GM19240 (cell line): ENCODE data around the gene HAVCR1.
"Not testable (repeated sequence)": the region's sequence is repeated elsewhere in the genome, so short reads cannot be mapped to it uniquely, and the experiment has no call there.

Experiments used
- DNase-seq: peaks from one replicate; pipeline ENCODE4 v3.0.0; 2011; ENCODE audit warnings: low spot score; ENCODE audit not compliant: insufficient read length

The HAVCR1 gene

DNA sequence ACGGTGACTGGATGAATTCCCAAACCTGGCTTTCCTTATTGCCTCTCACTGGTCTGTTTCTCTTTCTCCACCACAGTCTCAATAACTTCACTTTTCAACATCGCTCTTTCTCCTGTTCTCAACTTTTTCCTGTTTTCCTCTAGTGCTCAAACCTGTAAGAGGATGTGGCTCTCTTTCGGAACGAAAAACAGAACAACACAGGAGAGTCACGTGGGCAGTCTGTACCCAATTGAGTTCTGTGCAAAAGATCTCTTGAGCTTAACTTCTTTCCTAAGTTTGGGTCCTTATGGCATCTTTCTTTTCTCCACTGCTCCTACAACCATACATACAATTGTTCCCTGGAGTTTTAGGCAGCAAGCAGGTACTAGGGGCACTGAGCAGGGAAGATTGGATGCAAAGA lies 8.9 kb downstream of the HAVCR1 start:
- DNase-seq: no peak

- no peak for DNase-seq
Measured at GRCh38 chr5:157049605-157050004, 9.3 kb downstream of the HAVCR1 start.

- no peak for DNase-seq
Measured at GRCh38 chr5:157047898-157048297, 11.0 kb downstream of the HAVCR1 start.

GRCh38 chr5:157047016-157047415 lies 11.9 kb downstream of the HAVCR1 start:
- not testable (repeated sequence) for DNase-seq

- DNase-seq: no peak
Measured at GRCh38 chr5:157046041-157046440, 12.9 kb downstream of the HAVCR1 start.

DNA sequence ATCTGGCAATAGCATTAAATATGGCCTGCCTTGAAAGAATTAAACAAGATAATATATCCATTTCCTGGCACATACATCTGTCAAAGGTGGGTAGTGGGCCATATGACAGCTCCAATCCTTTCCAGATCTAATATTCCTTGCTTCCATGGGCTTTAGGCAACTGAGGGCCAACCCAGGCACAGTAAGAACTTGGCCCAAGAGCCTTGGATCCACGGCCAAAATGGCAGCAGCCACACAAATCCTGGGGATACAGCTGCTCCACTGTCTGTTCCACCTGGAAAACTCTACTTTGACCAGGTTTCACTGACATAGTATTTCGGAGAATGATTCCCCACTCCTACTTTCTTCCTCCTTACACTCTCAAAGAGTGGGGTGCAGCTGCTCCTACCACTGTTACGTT lies 13.3 kb downstream of the HAVCR1 start:
- no peak for DNase-seq

- no peak for DNase-seq
Measured at GRCh38 chr5:157038568-157039187, 20.2 kb downstream of the HAVCR1 start.

DNA sequence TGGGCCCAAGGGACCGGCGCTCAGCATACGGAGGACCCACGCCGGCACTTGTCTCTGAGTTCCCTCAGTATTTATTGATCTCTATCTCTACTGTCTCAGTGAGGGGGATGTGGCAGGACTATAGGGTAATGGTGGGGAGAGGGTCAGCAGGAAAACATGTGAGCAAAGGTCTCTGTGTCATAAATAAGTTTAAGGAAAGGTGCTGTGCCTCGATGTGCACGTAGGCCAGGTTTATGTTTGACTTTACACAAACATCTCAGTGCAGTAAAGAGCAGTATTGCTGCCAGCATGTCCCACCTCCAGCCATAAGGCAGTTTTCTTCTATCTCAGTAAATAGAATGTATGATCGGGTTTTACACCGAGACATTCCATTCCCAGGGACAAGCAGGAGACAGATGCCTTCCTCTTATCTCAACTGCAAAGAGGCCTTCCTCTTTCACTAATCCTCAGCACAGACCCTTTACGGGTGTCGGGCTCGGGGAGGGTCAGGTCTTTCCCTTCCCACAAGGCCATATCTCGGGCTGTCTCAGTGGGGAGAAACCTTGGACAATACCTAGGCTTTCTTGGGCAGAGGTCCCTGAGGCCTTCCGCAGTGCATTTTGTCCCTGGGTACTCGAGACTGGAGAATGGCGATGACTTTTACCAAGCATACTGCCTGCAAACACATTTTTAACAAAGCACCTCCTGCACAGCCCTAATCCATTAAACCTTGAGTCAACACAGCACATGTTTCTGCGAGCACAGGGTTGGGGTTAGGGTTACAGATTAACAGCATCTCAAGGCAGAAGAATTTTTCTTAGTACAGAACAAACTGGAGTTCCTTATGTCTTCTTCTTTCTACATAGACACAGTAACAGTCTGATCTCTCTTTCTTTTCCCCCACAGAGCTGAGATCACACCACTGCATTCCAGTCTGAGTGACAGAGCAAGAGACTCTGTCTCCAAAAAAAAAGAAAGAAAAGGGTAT lies 24.5 kb downstream of the HAVCR1 start:
- DNase-seq: not testable (repeated sequence)

- no peak for DNase-seq
Measured at GRCh38 chr5:157033071-157033583, 25.8 kb downstream of the HAVCR1 start.

DNA sequence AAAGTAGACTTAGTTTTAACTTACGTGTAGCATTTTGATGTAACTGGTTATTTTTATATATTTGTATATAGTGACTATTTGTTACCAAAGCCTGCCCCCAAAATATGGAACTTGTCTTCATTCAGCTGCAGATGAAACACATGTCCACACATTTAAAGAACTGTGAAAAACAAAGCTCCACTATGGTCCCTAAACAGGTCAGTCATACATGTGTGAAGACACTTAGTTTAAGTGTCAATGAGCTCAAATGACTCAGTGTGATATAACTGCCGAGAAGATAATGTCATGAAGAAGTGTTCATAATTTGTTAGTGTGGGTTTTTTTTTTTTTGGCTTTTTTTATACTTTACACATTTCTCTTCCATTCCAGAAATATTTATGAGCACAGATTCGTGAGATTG lies 28.2 kb downstream of the HAVCR1 start:
- DNase-seq: no peak

GRCh38 chr5:157029457-157029856 lies 29.5 kb downstream of the HAVCR1 start:
- DNase-seq: no peak

DNA sequence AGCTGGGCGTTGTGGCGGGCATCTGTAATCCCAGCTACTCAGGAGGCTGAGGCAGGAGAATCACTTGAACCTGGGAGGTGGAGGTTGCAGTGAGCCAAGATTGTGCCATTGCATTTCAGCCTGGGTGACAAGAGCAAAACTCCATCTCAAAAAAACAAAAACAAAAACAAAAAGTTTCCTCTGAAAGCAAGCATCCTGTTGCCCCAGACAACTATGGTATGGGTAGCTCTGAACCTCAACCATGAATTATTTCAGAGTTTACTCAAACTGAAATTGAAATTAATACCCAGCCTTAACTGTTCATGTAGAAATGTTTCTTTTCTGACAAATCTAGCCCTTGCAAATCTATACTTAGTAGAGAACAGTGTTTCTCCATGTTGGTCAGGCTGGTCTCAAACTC lies 31.3 kb downstream of the HAVCR1 start:
- DNase-seq: not testable (repeated sequence)

GRCh38 chr5:157026789-157027424 lies 32.0 kb downstream of the HAVCR1 start:
- no peak for DNase-seq

GRCh38 chr5:157025093-157025698 lies 33.7 kb downstream of the HAVCR1 start:
- DNase-seq: no peak

- DNase-seq: no peak
Measured at GRCh38 chr5:157024208-157024959, 34.5 kb downstream of the HAVCR1 start.

DNA sequence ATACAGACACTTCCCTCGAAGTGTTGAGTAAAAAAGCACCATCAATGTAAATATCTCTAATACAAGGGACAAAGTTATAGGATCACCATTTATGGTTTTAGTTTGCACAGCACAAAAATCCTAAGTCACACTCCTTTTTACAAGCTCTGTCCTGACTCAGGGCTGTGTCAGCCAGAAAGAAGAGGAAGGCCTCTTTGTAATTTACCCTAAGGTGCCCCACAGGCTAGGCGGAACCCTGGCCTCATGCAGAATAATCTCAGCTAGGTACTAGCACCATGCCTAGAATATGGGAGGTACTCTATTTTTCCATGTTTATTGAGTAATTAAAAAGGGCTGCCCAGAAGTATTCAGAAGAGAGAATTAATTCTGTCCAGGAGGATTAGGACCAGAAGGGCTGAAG lies 36.9 kb downstream of the HAVCR1 start:
- no peak for DNase-seq

DNA sequence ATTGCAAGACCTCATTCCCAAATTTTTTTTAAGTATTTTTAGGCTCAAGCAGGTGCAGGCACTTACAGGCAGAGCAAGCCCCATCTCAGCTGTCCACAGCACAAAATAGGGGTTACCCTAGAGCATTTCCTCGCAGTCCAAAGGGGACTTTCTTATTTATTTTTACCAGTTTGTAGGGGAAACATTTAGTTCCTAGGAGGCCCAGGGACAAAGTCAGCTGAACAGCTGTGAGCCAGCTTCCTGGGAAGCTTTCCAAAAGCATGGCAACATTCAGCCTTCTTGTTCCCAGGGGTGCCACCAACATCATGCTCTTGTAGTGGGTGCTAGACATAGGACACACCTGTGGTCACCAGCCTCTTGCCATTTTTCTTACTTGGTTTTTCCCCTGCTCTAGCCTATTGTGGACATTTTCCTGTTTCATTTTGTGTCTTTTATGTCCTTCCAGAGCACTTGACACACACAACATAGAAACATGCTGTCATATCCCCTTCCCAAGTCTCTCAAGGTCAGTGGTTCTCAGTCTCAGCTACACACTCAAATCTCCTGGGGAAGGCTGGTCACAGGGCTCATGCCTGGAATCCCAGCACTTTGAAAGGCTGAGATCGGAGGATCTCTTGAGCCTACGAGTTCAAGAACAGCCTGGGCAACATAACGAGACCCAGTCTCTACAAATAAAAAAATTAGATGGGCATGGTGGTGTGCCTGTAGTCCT lies 38.2 kb downstream of the HAVCR1 start:
- no peak for DNase-seq

DNA sequence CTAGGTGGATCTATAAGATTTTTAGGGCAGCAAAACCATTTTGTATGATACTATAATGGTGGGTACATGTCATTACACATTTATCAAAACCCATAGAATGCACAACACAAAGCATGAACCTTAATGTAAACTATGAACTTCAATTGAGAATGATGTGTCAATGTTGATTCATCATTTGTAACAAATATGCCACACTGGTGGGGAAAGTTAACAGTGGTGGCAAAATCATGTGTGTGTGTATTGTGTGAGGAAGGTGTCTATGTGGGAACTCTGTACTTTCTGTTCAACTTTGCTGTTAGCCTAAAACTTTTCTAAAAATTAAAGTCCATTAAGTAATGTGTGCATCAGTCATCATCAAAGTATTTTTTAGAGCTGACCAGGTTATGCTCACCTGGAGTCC lies 38.9 kb downstream of the HAVCR1 start:
- DNase-seq: no peak

DNA sequence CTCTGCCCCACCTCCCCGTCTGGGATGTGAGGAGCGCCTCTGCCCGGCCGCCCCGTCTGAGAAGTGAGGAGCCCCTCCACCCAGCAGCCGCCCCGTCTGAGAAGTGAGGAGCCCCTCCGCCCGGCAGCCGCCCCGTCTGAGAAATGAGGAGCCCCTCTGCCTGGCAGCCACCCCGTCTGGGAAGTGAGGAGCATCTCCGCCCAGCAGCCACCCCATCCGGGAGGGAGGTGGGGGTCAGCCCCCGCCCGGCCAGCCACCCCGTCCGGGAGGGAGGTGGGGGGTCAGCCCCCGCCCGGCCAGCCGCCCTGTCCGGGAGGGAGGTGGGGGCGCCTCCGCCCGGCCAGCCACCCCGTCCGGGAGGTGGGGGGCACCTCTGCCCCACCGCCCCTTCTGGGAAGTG lies 44.8 kb downstream of the HAVCR1 start:
- not testable (repeated sequence) for DNase-seq

GRCh38 chr5:157006262-157006661 lies 52.7 kb downstream of the HAVCR1 start:
- DNase-seq: no peak
